K562 (cell line): ENCODE results near the gene RHOT1. TPM values are rescaled to one million over a fixed set of nuclear protein-coding genes. Genes with fewer than 3 reads are reported as not detected.

ENCODE experiments used
- ATAC-seq: fragments of 200-7000 bp; cut with Tn5 transposase; 3 replicates; pipeline ENCODE4 v1.9.1; 2020; ENCODE audit warnings: moderate library complexity
- BruUV-seq: library from RNA; stranded (reverse); fragments of 400-500 nt; replicated peaks from 2 replicates; lab custom pipeline; 2021; lab: Mats Ljungman, UMichigan
- CTCF ChIA-PET: fragments of 300-600 bp; formaldehyde crosslinking; extraction: SDS; loops from one replicate; lab custom pipeline; 2021; ENCODE audit warnings: low intra/inter-chr PET ratio; lab: Yijun Ruan, JAX
- POLR2A ChIA-PET: fragments of 300-600, 350-650 bp; sonication (Branson Sonifier 250); formaldehyde crosslinking; extraction: SDS; loops from one replicate; lab custom pipeline; 2021; ENCODE audit warnings: antibody characterized with exemption, inconsistent platforms; lab: Yijun Ruan, JAX
- DNase-seq, 4 experiments: peaks; one replicate each; pipeline versions ENCODE4 v3.0.0 to v3.0.0-alpha.2; 2011 to 2018; ENCODE audit warnings: low spot score in 3 of 4, mixed read lengths in 3 of 4; ENCODE audit errors: extremely low read depth in 1 of 4
- FAIRE-seq: peaks from 2 replicates; lab custom pipeline; 2011; peaks lifted over from hg19 to GRCh38; lab: Jason Lieb, UNC
- H2AFZ ChIP-seq: 2 replicates; pipeline ENCODE4 v1.6.0; 2011; ENCODE audit warnings: low read depth, low read length, control low read depth, inconsistent platforms
- H3K27ac ChIP-seq: fragments of 200-600 bp; 3 replicates; pipeline ENCODE4 v1.8.0; 2011; ENCODE audit warnings: low read depth, mild to moderate bottlenecking, control low read depth, inconsistent platforms, low read length, moderate library complexity, mixed read lengths; ENCODE audit errors: extremely low read depth
- H3K27me3 ChIP-seq, 2 experiments: fragments of 300-600 bp in 1 of 2; 2 replicates in 1 of 2; 3 replicates in 1 of 2; pipeline versions ENCODE4 v1.6.0 to v1.8.0; 2011; ENCODE audit warnings: inconsistent platforms in 2 of 2, low read length in 2 of 2, mild to moderate bottlenecking in 1 of 2, mixed read lengths in 1 of 2, moderate library complexity in 1 of 2; ENCODE audit not compliant: control insufficient read depth in 2 of 2, insufficient read depth in 2 of 2
- H3K36me3 ChIP-seq: fragments of 300-600 bp; 3 replicates; pipeline ENCODE4 v1.8.0; 2011; ENCODE audit warnings: mild to moderate bottlenecking, low read length, inconsistent platforms; ENCODE audit not compliant: control insufficient read depth, insufficient read depth
- H3K4me1 ChIP-seq, 2 experiments: fragments of 200-600 bp in 1 of 2; replicated peaks in 1 of 2; 2 replicates in 1 of 2; 3 replicates in 1 of 2; pipeline versions ENCODE4 v1.5.1 to v1.8.0; 2011; ENCODE audit warnings: inconsistent platforms in 2 of 2, low read length in 2 of 2, mild to moderate bottlenecking in 1 of 2, mixed read lengths in 1 of 2, moderate library complexity in 1 of 2; ENCODE audit not compliant: control insufficient read depth in 2 of 2, insufficient read depth in 2 of 2
- H3K4me2 ChIP-seq: 2 replicates; pipeline ENCODE4 v1.6.1; 2011; ENCODE audit warnings: low read length, control low read depth, inconsistent platforms, mixed read lengths; ENCODE audit not compliant: insufficient read depth
- H3K4me3 ChIP-seq: fragments of 200-600 bp; sonication (generic), shearing (Covaris generic); 2 replicates; pipeline ENCODE4 v1.5.1; 2016; ENCODE audit warnings: control low read depth, inconsistent platforms
- H3K79me2 ChIP-seq: fragments of 200-600 bp; 3 replicates; pipeline ENCODE4 v1.8.0; 2011; ENCODE audit warnings: low read length, inconsistent platforms; ENCODE audit not compliant: control insufficient read depth, insufficient read depth
- H3K9ac ChIP-seq, 2 experiments: 2 replicates each; pipeline versions ENCODE4 v1.6.0 to v1.6.1; 2011; ENCODE audit warnings: low read depth in 2 of 2, low read length in 2 of 2, control low read depth in 1 of 2, inconsistent platforms in 1 of 2, mild to moderate bottlenecking in 1 of 2, mixed read lengths in 1 of 2; ENCODE audit not compliant: insufficient read depth in 1 of 2
- H3K9me1 ChIP-seq: one replicate; pipeline ENCODE4 v1.6.0; 2011; ENCODE audit warnings: inconsistent platforms, mild to moderate bottlenecking, low read length, moderate library complexity; ENCODE audit not compliant: control insufficient read depth, insufficient read depth
- H3K9me3 ChIP-seq: replicated peaks from 2 replicates; pipeline ENCODE4 v1.5.1; 2011; ENCODE audit warnings: low read depth, low read length, inconsistent platforms; ENCODE audit not compliant: control insufficient read depth, insufficient read depth
- H4K20me1 ChIP-seq: replicated peaks from 2 replicates; pipeline ENCODE4 v1.6.1; 2011; ENCODE audit warnings: low read length, inconsistent platforms, mixed read lengths; ENCODE audit not compliant: control insufficient read depth, insufficient read depth
- BCL6 ChIP-seq: fragments of 250-450 bp; sonication (Bioruptor Pico); IDR thresholded peaks from 2 replicates; pipeline ENCODE4 v1.4.0; 2020
- MAZ ChIP-seq, 2 experiments: fragments of 450-650 bp in 1 of 2; sonication (generic) in 1 of 2; formaldehyde crosslinking; IDR thresholded peaks in 1 of 2; conservative IDR thresholded peaks in 1 of 2; 2 replicates each; pipeline versions ENCODE4 v1.4.0 to v1.5.0; 2020; ENCODE audit warnings: mild to moderate bottlenecking in 1 of 2, missing genetic modification reagents in 1 of 2
- POLR2G ChIP-seq: fragments of 200-400 bp; formaldehyde crosslinking; IDR thresholded peaks from 2 replicates; pipeline ENCODE4 v1.6.1; 2017; ENCODE audit warnings: low read depth, mild to moderate bottlenecking, antibody characterized with exemption, low read length, moderate library complexity
- ZFP91 ChIP-seq: sonication (generic); formaldehyde crosslinking; IDR thresholded peaks from 2 replicates; pipeline ENCODE4 v1.8.0; 2022; ENCODE audit warnings: mild to moderate bottlenecking, missing genetic modification reagents
- WGBS: fragments of 100-300 bp; shearing (Covaris generic); methylation state at CpG from one replicate; pipeline ENCODE4 v1.1.6; 2016; ENCODE audit warnings: low coverage, mixed read lengths; ENCODE audit not compliant: insufficient coverage; ENCODE audit errors: missing lambda C conversion rate; 5-methylcytosine and 5-hydroxymethylcytosine counted together
- in situ Hi-C: fragments of 300-500 bp; cut with MboI; formaldehyde crosslinking; loops from 4 replicates; pipeline ENCODE4 v1.15.0; 2018; ENCODE audit warnings: inconsistent platforms, mixed read lengths
- intact Hi-C: fragments of 100-400 bp; cut with micrococcal nuclease; formaldehyde crosslinking; loops from 2 replicates; pipeline ENCODE4 v1.14.2; 2022
- polyA plus RNA-seq, 8 experiments: library from polyadenylated mRNA; depleted of rRNA in 4 of 8; stranded (reverse) in 5 of 8; unstranded in 3 of 8; fragments of >200 nt; fragmentation: Nextera tagmentation in 2 of 8; fragmentation: Illumina TruSeq in 1 of 8; extraction: Ambion mirVana in 2 of 8; extraction: Trizol in 1 of 8; gene quantifications; 2 replicates each; pipeline versions ENCODE4 v1.2.1 to v1.2.3, GENCODE V29; 2011 to 2014; ENCODE audit warnings: inconsistent platforms in 1 of 8, missing spikeins in 1 of 8
- total RNA-seq, 7 experiments: library from RNA; depleted of rRNA in 6 of 7; stranded (reverse); fragments of >200 nt in 6 of 7; fragmentation: Illumina TruSeq in 2 of 7; extraction: Trizol in 2 of 7; gene quantifications; 2 replicates each; pipeline versions ENCODE4 v1.2.1 to v1.2.3, GENCODE V29; 2011 to 2021; ENCODE audit warnings: low replicate concordance in 1 of 7

RHOT1 gene
- total and polyA plus RNA-seq, 9 of the 15 experiments (the other 6 are each of a cell fraction or from before 2014, with no cell fraction given) = 23.0 to 101 (median 32.2) TPM

- Histone ChIP-seq H3K9me1 (peaks cover 3% of the 10 kb centered on the region), H3K9me3 (no peaks in the 10 kb centered on the region), H4K20me1 (no peaks in the 10 kb centered on the region), H3K27ac (no peak overlapping the region), H3K79me2 (peaks cover 33% of the 10 kb centered on the region), H3K27me3 (no peaks in the 10 kb centered on the region), H3K36me3 (peaks cover 46% of the 10 kb centered on the region), H3K4me2 (no peak overlapping the region), H3K4me3 (no peak overlapping the region), H3K4me1 (peaks cover 0 to 15% of the 10 kb centered on the region in 2 experiments; a peak in 1 of 5 replicates), H3K9ac (no peak overlapping the region), H2AFZ (no peak overlapping the region)
- intact Hi-C loops (no loop called here), in situ Hi-C loops (no loop called here)
- no TSS peak for BruUV-seq
- ChIA-PET POLR2A (interaction anchor here (0.6 to 1.0 kb wide), 5 partner anchors 11 to 260 kb away, joined by 3 to 4 read pairs (median 3); partner anchors contain the start of gene RHOT1), CTCF (no interaction called here)
- WGBS = 94% methylated on average over 8 of the region's 9 CpGs
- DNase-seq (no peak), ATAC-seq (no peak), FAIRE-seq (no peak)
- TF ChIP-seq BCL6 (no peak), ZFP91 (no peak), MAZ (CRISPR knock-in tag; conservative IDR thresholded peaks at IDR 0.05 in 1 of 2, IDR thresholded peaks at IDR 0.05 in 1 of 2) (no peak), POLR2G (peak; percentile 36; the same call in 1 of the 2 replicates)
Measured at GRCh38 chr17:32160526-32160925, 18.2 kb downstream of the RHOT1 start.
